GM12878 (cell line): Measurements from ENCODE around the gene TRIM41. TPM values are rescaled to one million over a fixed set of nuclear protein-coding genes. Genes with fewer than 3 reads are reported as not detected.

ENCODE experiments used
- CHD4 ChIP-seq: fragments of 200-600 bp; sonication (generic); IDR thresholded peaks from 2 replicates; pipeline ENCODE4 v1.6.1; 2016; ENCODE audit warnings: mild to moderate bottlenecking
- CREM ChIP-seq: IDR thresholded peaks from 2 replicates; pipeline ENCODE4 v1.6.1; 2014; ENCODE audit warnings: antibody characterized with exemption, low read depth
- ETV6 ChIP-seq, 2 experiments: fragments of 450-650 bp in 1 of 2; IDR thresholded peaks in 1 of 2; conservative IDR thresholded peaks in 1 of 2; 2 replicates each; pipeline ENCODE4 v1.6.1; 2014; ENCODE audit warnings: antibody characterized with exemption in 1 of 2, borderline replicate concordance in 1 of 2, low read depth in 1 of 2, mild to moderate bottlenecking in 1 of 2, moderate library complexity in 1 of 2
- HDGF ChIP-seq: fragments of 450-650 bp; IDR thresholded peaks from 2 replicates; pipeline ENCODE4 v1.6.1; 2016; ENCODE audit warnings: antibody characterized with exemption
- KDM1A ChIP-seq: fragments of 200-600 bp; sonication (generic); IDR thresholded peaks from 2 replicates; pipeline ENCODE4 v1.6.1; 2016; ENCODE audit warnings: borderline replicate concordance
- RCOR1 ChIP-seq: conservative IDR thresholded peaks from 2 replicates; pipeline ENCODE4 v1.6.1; 2012; ENCODE audit warnings: low read depth, low read length, improper control_type of control experiment
- SMAD1 ChIP-seq: fragments of 450-650 bp; IDR thresholded peaks from 2 replicates; pipeline ENCODE4 v1.6.1; 2018; ENCODE audit warnings: mild to moderate bottlenecking, low read depth; ENCODE audit not compliant: partially characterized antibody
- TCF3 ChIP-seq: IDR thresholded peaks from 2 replicates; pipeline ENCODE4 v1.6.1; 2012; ENCODE audit warnings: low read depth, mild to moderate bottlenecking, low read length, borderline replicate concordance; ENCODE audit not compliant: insufficient read depth
- YBX1 ChIP-seq: fragments of 450-650 bp; IDR thresholded peaks from 2 replicates; pipeline ENCODE4 v1.6.1; 2016; ENCODE audit warnings: antibody characterized with exemption
- ZBTB40 ChIP-seq: fragments of 450-650 bp; IDR thresholded peaks from 2 replicates; pipeline ENCODE4 v1.6.1; 2016; ENCODE audit warnings: mild to moderate bottlenecking, moderate library complexity, borderline replicate concordance
- ZNF217 ChIP-seq: fragments of 450-650 bp; IDR thresholded peaks from 2 replicates; pipeline ENCODE4 v1.6.1; 2017; ENCODE audit warnings: antibody characterized with exemption, mild to moderate bottlenecking
- ZNF592 ChIP-seq: fragments of 450-650 bp; IDR thresholded peaks from 2 replicates; pipeline ENCODE4 v1.6.1; 2017; ENCODE audit warnings: mild to moderate bottlenecking, moderate library complexity
- ZNF687 ChIP-seq: fragments of 450-650 bp; IDR thresholded peaks from 2 replicates; pipeline ENCODE4 v1.6.1; 2017; ENCODE audit warnings: mild to moderate bottlenecking, moderate library complexity
- polyA plus RNA-seq, 11 experiments: library from polyadenylated mRNA; depleted of rRNA in 4 of 11; unstranded in 6 of 11; stranded (reverse) in 5 of 11; fragments of >200 nt; fragmentation: Nextera tagmentation in 4 of 11; fragmentation: Illumina TruSeq in 1 of 11; extraction: Ambion mirVana in 4 of 11; extraction: Trizol in 1 of 11; gene quantifications; 1 replicate in 1 of 11; 2 replicates in 10 of 11; pipeline versions ENCODE4 v1.2.1 to v1.2.3, GENCODE V29; 2011 to 2016; ENCODE audit warnings: inconsistent platforms in 2 of 11, missing spikeins in 2 of 11, low read depth in 1 of 11
- total RNA-seq, 4 experiments: library from RNA; depleted of rRNA in 3 of 4; stranded (reverse); fragments of >200 nt in 3 of 4; fragmentation: Illumina TruSeq in 1 of 4; extraction: Trizol in 1 of 4; gene quantifications; 2 replicates each; pipeline versions ENCODE4 v1.2.1 to v1.2.3, GENCODE V29; 2013 to 2021
- TF ChIP-seq, protein P1 (sequence below): IDR thresholded peaks from 2 replicates; pipeline ENCODE4 v1.6.1; 2012; ENCODE audit warnings: low read depth, low read length, improper control_type of control experiment

Gene TRIM41
- total and polyA plus RNA-seq, 10 of the 15 experiments (the other 5 are each of a cell fraction or from before 2014, with no cell fraction given) = 1.0 to 28.9 (median 10.6) TPM

DNA sequence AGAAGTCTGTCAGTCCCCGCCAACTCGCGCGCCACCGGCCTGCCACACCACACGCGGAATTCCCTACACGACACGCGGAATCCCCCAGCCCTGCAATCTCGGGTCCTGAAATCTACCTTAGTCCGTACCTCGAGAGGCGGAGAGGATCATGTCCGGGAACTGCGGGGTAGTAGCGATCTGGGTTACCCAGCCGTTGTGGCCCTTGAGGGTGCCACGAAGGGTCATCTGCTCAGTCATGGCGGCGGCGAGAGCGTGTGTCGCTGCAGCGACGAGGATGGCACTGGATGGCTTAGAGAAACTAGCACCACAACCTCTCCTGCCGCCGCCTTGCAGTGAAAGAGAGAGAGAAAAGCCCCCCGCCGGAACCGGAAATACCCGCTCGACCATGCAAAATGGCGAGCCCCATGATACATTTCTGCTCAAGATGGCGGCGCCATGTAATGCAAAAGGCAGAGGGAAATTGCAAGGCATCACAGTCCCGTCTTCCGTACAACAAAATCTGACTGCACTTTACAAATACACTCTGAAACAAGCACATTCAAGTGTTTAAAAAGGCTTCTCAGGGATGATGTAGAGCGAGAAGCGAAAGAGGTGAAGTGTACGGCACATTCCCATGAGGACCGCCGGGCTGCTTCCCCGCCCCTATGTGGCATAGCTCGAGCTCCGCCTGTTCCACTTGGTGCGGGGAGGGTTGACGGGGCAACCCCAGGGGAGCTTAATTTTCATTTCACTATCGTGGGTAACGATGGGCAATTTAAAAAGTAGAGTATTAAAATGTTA is 20.7 kb downstream of the TRIM41 start, which contains the start of gene RACK1 (continued):
- TF ChIP-seq ZNF687 (peak; percentile 70), CHD4 (no peak), SMAD1 (peak; percentile 78), KDM1A (no peak), ETV6 (conservative IDR thresholded peaks at IDR 0.05 in 1 of 2, IDR thresholded peaks at IDR 0.05 in 1 of 2; ENCODE audit: borderline replicate concordance in 1 of 2, low read depth in 1 of 2) (peak in 1 of 2 experiments; percentile 57; a peak in 1 of 4 replicates), ZNF217 (no peak), YBX1 (no peak), CREM (peak; percentile 74), RCOR1 (peak; percentile 94; the same call in 1 of the 2 replicates), ZNF592 (no peak), TCF3 (no peak), HDGF (no peak), ZBTB40 (peak; percentile 96)
- TF ChIP-seq, protein P1, sequence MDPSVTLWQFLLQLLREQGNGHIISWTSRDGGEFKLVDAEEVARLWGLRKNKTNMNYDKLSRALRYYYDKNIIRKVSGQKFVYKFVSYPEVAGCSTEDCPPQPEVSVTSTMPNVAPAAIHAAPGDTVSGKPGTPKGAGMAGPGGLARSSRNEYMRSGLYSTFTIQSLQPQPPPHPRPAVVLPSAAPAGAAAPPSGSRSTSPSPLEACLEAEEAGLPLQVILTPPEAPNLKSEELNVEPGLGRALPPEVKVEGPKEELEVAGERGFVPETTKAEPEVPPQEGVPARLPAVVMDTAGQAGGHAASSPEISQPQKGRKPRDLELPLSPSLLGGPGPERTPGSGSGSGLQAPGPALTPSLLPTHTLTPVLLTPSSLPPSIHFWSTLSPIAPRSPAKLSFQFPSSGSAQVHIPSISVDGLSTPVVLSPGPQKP = peak; percentile 95
